Sigmoid colon (tissue), 3 donors: ENCODE measurements around the gene SORT1.
"Not testable (repeated sequence)": the region's sequence is repeated elsewhere in the genome, so short reads cannot be mapped to it uniquely, and the experiment has no call there.

Source experiments
- POLR2A ChIP-seq, 2 donors: fragments of 450-650 bp; IDR thresholded peaks; one replicate each; pipeline ENCODE4 v1.6.1; 2016; ENCODE audit warnings: antibody characterized with exemption in 2 of 2, mild to moderate bottlenecking in 2 of 2, moderate library complexity in 2 of 2
- TF ChIP-seq, protein P1 (sequence below), 4 experiments: fragments of 450-650 bp in 3 of 4; fragments of 200-600 bp in 1 of 4; IDR thresholded peaks; one replicate each; pipeline ENCODE4 v1.5.1; 2016 to 2019; ENCODE audit warnings: antibody characterized with exemption in 4 of 4, mild to moderate bottlenecking in 3 of 4, moderate library complexity in 2 of 4

DNA sequence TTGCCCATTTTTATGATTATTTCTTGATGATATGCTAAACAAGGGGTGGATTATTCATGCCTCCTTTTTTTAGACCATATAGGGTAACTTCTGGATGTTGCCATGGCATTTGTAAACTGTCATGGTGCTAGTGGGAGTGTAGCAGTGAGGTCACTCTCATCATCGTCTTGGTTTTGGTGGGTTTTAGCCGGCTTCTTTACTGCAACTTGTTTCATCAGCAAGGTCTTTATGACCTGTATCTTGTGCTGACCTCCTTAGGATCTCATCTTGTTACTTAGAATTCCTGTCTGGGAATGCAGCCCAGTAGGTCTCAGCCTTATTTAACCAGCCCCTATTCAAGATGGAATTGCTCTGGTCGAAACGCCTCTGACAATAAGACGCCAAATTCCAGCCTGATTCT lies 111.0 kb downstream of the SORT1 start:
- TF ChIP-seq, protein P1, sequence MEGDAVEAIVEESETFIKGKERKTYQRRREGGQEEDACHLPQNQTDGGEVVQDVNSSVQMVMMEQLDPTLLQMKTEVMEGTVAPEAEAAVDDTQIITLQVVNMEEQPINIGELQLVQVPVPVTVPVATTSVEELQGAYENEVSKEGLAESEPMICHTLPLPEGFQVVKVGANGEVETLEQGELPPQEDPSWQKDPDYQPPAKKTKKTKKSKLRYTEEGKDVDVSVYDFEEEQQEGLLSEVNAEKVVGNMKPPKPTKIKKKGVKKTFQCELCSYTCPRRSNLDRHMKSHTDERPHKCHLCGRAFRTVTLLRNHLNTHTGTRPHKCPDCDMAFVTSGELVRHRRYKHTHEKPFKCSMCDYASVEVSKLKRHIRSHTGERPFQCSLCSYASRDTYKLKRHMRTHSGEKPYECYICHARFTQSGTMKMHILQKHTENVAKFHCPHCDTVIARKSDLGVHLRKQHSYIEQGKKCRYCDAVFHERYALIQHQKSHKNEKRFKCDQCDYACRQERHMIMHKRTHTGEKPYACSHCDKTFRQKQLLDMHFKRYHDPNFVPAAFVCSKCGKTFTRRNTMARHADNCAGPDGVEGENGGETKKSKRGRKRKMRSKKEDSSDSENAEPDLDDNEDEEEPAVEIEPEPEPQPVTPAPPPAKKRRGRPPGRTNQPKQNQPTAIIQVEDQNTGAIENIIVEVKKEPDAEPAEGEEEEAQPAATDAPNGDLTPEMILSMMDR (IDR thresholded peaks at IDR 0.05): not testable (repeated sequence)
- TF ChIP-seq POLR2A (IDR thresholded peaks at IDR 0.05): not testable (repeated sequence)
